Vagina (tissue), 2 donors: ENCODE measurements around the gene GRIA1.

ENCODE experiments used
- POLR2A ChIP-seq, 2 donors: fragments of 450-650 bp; IDR thresholded peaks; one replicate each; pipeline ENCODE4 v1.6.1; 2017; ENCODE audit warnings: antibody characterized with exemption in 2 of 2, mild to moderate bottlenecking in 2 of 2, moderate library complexity in 2 of 2
- POLR2AphosphoS5 ChIP-seq, 2 donors: sonication (generic); formaldehyde crosslinking; IDR thresholded peaks; one replicate each; pipeline ENCODE4 v1.9.0; 2017; ENCODE audit warnings: antibody characterized with exemption in 2 of 2, mild to moderate bottlenecking in 2 of 2, low read depth in 1 of 2; ENCODE audit not compliant: insufficient read depth in 1 of 2
- TF ChIP-seq, protein P1 (sequence below), 3 experiments: fragments of 450-650 bp in 2 of 3; fragments of 200-600 bp in 1 of 3; sonication (generic) in 1 of 3; IDR thresholded peaks; one replicate each; pipeline ENCODE4 v1.5.1; 2017 to 2019; ENCODE audit warnings: antibody characterized with exemption in 3 of 3, mild to moderate bottlenecking in 2 of 3, moderate library complexity in 2 of 3

DNA sequence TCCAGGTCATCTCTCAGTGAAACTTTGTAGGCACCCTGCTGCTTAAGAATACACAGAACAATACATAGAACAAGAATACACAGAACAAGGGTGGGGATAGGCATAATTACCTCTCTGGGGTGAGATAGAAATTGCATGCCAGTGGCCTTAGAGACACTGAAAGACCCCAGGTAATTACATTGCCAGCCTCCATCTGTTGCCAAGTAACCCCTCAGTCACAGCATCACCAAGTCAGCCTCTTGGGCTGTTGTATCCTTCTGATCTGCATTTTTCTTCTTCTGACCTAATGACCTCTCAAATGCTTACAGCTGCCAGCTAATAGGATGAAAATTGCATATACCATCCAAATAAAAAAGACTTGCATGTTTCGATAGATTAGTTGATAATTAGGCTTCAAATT is 167.7 kb downstream of the GRIA1 start:
- TF ChIP-seq, protein P1, sequence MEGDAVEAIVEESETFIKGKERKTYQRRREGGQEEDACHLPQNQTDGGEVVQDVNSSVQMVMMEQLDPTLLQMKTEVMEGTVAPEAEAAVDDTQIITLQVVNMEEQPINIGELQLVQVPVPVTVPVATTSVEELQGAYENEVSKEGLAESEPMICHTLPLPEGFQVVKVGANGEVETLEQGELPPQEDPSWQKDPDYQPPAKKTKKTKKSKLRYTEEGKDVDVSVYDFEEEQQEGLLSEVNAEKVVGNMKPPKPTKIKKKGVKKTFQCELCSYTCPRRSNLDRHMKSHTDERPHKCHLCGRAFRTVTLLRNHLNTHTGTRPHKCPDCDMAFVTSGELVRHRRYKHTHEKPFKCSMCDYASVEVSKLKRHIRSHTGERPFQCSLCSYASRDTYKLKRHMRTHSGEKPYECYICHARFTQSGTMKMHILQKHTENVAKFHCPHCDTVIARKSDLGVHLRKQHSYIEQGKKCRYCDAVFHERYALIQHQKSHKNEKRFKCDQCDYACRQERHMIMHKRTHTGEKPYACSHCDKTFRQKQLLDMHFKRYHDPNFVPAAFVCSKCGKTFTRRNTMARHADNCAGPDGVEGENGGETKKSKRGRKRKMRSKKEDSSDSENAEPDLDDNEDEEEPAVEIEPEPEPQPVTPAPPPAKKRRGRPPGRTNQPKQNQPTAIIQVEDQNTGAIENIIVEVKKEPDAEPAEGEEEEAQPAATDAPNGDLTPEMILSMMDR (IDR thresholded peaks at IDR 0.05): no peak
- no peak for TF ChIP-seq POLR2AphosphoS5 (IDR thresholded peaks at IDR 0.05; ENCODE audit: insufficient read depth in 1 of 2, low read depth in 1 of 2)
- no peak for TF ChIP-seq POLR2A (IDR thresholded peaks at IDR 0.05)
